Activated CD4-positive, alpha-beta T cell treated with anti-CD3 and anti-CD28 coated beads for 24 hours (primary cell): Measurements from ENCODE around the gene CCDC88C.
"Not testable (repeated sequence)": the region's sequence is repeated elsewhere in the genome, so short reads cannot be mapped to it uniquely, and the experiment has no call there.

Experiments
- DNase-seq, 2 donors: peaks; one replicate each; pipeline ENCODE4 v3.0.0-alpha.2; 2020; ENCODE audit warnings: low read depth in 2 of 2

Gene CCDC88C

DNA sequence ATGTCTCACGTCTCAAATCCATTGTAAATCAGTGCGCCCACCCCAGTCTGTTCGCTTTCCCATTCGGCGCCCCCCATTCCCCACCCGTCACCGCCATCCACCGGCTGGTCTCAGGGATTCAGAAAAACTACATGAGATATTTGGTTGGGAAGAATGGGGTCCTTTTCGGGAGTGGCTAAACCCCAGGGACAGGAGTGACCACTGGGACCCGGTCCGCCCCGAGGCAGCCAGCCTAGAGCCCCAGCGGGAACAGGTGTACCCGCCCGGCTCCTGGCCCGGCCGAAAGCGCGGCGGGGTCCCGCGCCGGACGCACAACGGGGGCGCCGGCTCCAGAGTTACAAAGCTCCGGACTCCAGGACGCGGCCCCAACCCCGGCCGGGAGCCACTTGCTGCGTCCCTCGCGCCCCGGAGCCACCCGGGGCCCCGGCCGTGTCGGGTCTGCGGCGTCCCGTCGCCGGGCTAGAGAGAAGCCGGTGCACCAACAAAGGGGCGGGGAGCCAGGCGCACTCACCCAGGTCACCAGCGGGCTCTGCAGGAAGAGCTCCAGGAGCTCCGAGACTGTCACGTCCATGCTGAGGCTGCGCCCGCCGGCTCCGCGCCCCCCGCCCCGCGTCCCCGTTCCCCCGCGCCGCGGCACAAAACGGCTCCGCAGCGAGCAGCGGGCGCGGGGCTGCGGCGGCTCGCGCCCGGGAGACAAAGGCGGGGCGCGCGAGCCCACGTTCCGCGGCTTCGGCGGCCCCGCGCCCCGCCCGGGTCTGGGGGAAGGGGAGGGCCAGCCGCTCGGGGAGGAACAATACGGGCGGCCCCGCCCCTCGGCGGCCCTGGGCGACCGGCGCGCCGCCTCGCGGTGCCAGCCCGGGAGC, at the start of gene CCDC88C:
CCDC88C (minus strand) TSS at position 701 of the 863 bp plus-strand sequence; CDS start at position 571, 130 bp downstream.
- peak in 1 of 2 donors; percentile 62 for DNase-seq

GRCh38 chr14:91466192-91466591, 48.6 kb upstream of the CCDC88C start:
- no peak for DNase-seq

- DNase-seq: no peak
Measured at GRCh38 chr14:91464615-91465205, 47.1 kb upstream of the CCDC88C start.

- no peak for DNase-seq
Measured at GRCh38 chr14:91458612-91459011, 41.0 kb upstream of the CCDC88C start.

GRCh38 chr14:91456283-91456682, 38.7 kb upstream of the CCDC88C start:
- no peak for DNase-seq

DNA sequence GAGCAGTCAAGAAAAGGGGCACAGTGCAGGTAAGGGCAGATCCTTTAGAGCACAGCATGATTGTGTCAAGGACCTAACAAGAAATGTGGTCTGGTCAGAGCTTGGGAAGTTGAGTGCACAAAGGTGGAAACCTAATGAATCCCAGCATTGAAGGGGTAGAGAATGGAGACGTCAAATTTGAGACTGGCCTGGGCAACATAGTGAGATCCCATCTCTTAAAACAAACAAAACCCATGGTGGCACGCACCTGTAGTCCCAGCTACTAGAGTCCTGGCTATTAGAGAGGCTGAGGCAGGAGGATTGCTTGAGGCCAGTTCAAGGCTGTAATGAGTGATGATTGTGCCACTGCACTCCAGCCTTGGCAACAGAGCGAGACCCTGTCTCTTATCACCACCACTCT, 37.0 kb upstream of the CCDC88C start:
- DNase-seq: no peak

GRCh38 chr14:91454155-91454554, 36.5 kb upstream of the CCDC88C start:
- DNase-seq: no peak

GRCh38 chr14:91453744-91454143, 36.1 kb upstream of the CCDC88C start:
- no peak for DNase-seq

GRCh38 chr14:91444335-91445020, 26.9 kb upstream of the CCDC88C start:
- no peak for DNase-seq

- DNase-seq: no peak
Measured at GRCh38 chr14:91439345-91439744, 21.7 kb upstream of the CCDC88C start.

DNA sequence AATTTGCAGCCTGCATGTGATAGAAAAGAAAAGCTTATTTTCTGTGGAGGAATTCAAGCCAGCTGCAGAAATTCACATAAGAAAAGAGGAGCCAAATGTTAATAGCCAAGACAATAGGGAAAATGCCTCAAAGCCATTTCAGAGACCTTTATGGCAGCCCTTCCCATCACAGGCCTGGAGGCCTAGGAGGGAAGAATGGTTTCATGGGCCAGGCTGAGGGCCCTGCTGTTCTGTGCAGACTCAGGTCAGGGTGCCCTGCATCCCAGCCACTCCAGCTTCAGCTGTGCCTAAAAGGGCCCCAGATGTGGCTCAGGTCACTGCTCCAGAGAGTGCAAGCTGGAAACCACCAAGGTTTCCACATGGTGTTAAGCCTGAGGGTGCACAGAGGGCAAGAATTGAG, 21.2 kb upstream of the CCDC88C start:
- no peak for DNase-seq

DNA sequence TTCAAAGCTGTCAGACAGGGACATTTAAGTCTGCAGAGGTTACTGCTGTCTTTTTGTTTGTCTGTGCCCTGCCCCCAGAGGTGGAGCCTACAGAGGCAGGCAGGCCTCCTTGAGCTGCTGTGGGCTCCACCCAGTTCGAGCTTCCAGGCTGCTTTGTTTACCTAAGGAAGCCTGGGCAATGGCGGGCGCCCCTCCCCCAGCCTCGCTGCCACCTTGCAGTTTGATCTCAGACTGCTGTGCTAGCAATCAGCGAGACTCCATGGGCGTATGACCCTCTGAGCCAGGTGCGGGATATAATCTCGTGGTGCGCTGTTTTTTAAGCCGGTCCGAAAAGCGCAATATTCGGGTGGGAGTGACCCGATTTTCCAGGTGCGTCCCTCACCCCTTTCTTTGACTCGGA, 18.6 kb upstream of the CCDC88C start:
- DNase-seq: not testable (repeated sequence)

- DNase-seq: no peak
Measured at GRCh38 chr14:91429385-91429784, 11.8 kb upstream of the CCDC88C start.

- not testable (repeated sequence) for DNase-seq
Measured at GRCh38 chr14:91428931-91429330, 11.3 kb upstream of the CCDC88C start.

DNA sequence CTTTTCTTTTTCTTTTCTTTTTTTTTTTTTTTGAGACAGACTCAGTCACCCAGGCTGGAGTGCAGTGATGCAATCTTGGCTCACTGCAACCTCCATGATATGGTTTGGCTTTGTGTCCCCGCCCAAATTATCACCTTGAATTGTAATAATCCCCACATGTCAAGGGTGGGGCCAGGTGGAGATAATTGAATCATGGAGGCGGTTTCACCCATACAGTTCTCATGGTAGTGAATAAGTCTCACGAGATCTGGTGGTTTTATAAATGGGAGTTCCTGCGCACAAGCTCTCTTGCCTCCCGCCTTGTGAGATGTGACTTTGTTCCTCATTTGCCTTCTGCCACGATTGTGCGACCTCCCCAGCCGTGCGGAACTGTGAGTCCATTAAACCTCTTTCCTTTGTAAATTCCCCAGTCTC, 7.9 kb upstream of the CCDC88C start:
- DNase-seq: not testable (repeated sequence)

DNA sequence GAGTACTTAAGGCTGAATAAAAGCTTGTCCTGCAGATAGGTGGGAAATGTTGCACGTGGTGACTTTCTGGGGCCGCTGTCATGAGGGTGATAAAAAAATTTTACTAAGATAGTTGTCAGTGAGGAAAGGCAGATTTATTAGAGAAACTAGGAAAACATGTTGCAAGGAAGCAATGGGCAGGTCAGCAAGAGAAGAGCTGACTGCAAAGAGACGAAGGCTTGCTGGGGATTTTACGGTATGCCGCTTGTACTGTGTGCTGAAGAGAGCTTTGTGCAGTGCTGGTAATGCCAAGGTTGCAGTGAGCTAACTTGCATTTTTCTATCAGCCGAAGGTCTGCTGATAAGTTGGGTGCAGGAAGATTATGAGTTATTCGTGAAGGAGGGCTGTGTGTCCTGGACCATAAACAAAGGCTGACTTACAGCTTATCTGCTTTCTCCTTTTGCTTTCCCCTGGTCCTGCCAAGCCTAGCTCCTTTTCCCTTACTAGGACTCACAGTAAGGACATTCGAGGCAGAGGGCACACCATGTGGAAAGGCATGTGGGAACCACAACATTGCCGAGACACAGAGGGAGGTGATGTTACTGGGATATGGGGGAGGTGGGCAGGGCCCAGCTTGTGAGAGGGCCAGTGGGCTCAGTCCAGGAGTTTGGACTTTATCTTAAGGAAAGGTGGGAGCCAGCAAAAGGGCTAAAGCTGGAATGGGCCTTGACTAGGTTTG, 7.4 kb upstream of the CCDC88C start:
- no peak for DNase-seq

DNA sequence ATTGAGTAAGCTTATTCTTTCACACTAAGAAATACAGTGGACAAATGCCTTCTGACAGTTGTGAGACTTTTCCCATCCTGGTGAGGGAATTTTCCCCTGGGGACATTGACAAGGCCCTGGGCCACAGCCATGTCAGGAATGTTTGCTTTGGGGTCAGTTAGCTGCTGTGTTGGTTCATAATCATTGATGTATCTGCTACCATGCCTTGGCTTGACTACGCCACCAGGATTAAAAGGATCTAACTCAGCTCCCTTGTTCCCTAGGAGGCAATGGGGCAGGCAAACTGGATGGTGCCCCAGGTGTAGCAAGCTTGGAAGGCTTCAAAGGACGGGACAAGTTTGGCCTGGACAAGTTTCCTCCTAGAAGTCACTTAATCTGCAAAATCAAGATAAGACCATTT, 3.1 kb upstream of the CCDC88C start:
- no peak for DNase-seq

GRCh38 chr14:91419451-91419850, 1.8 kb upstream of the CCDC88C start:
- no peak for DNase-seq

GRCh38 chr14:91419044-91419397, 1.4 kb upstream of the CCDC88C start:
- DNase-seq: peak in 1 of 2 donors; percentile 30

DNA sequence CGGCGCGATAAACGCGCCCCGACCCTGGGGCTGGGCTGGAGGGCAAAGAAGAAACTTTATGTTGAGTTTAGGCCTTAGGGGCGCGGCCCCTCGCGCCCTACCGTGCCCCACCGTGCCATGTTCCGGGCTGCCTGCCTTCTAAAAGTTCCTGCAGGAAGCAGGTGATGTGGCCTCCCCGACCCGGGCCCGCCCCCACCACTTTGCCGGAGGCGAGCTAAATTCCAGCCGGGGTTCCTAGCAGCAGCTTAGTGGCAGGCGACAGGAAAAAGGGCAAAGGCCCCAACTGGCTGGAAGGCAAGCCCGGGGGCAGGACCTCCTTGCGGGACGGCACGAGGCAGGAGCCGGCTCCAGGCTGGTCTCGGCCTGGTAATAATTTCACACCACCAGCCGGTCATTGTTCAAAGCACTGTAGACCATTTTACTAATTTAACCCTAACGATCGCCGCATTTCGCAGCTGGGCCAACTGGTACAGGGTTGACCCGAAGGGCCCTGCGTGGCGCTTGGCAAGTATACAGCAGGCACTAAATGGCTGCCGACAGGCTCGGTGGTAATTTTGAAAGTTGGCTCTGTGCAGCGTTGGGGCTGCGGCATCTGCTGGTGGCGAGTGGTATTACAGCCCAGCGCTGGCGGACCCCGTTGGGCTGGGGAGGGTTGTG, 895 bp upstream of the CCDC88C start:
- peak; percentile 74 to 79 for DNase-seq

GRCh38 chr14:91417983-91418386, 365 bp upstream of the CCDC88C start:
- DNase-seq: peak in 1 of 2 donors; percentile 48

- no peak for DNase-seq
Measured at GRCh38 chr14:91416744-91417119, 888 bp downstream of the CCDC88C start.
